ENCODE results near the gene SEPTIN3.

DNA sequence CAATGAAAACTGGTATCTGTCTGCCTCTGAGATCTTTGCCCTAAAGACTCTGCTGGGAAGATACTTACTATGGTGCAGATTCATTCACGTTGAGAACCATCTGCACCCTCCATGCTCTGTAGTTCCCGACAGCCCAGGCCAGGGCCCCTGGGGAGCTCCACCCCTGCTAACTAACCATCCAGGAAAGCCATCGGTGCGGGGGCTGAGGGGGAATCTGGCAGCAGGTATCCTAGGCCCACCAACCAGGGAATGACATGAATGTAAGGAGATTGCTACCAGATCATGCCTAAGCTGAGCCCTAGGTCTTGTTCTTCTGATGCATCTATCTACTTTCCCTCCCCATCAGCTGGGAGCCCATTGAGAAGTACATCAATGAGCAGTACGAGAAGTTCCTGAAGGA lies 18.0 kb downstream of the SEPTIN3 start:
- TF ChIP-seq, protein P1, sequence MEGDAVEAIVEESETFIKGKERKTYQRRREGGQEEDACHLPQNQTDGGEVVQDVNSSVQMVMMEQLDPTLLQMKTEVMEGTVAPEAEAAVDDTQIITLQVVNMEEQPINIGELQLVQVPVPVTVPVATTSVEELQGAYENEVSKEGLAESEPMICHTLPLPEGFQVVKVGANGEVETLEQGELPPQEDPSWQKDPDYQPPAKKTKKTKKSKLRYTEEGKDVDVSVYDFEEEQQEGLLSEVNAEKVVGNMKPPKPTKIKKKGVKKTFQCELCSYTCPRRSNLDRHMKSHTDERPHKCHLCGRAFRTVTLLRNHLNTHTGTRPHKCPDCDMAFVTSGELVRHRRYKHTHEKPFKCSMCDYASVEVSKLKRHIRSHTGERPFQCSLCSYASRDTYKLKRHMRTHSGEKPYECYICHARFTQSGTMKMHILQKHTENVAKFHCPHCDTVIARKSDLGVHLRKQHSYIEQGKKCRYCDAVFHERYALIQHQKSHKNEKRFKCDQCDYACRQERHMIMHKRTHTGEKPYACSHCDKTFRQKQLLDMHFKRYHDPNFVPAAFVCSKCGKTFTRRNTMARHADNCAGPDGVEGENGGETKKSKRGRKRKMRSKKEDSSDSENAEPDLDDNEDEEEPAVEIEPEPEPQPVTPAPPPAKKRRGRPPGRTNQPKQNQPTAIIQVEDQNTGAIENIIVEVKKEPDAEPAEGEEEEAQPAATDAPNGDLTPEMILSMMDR (IDR thresholded peaks at IDR 0.05): no peak
- no peak for TF ChIP-seq TCF7L2 (IDR thresholded peaks at IDR 0.05; ENCODE audit: low read depth, low read length)
- TF ChIP-seq, protein P2, sequence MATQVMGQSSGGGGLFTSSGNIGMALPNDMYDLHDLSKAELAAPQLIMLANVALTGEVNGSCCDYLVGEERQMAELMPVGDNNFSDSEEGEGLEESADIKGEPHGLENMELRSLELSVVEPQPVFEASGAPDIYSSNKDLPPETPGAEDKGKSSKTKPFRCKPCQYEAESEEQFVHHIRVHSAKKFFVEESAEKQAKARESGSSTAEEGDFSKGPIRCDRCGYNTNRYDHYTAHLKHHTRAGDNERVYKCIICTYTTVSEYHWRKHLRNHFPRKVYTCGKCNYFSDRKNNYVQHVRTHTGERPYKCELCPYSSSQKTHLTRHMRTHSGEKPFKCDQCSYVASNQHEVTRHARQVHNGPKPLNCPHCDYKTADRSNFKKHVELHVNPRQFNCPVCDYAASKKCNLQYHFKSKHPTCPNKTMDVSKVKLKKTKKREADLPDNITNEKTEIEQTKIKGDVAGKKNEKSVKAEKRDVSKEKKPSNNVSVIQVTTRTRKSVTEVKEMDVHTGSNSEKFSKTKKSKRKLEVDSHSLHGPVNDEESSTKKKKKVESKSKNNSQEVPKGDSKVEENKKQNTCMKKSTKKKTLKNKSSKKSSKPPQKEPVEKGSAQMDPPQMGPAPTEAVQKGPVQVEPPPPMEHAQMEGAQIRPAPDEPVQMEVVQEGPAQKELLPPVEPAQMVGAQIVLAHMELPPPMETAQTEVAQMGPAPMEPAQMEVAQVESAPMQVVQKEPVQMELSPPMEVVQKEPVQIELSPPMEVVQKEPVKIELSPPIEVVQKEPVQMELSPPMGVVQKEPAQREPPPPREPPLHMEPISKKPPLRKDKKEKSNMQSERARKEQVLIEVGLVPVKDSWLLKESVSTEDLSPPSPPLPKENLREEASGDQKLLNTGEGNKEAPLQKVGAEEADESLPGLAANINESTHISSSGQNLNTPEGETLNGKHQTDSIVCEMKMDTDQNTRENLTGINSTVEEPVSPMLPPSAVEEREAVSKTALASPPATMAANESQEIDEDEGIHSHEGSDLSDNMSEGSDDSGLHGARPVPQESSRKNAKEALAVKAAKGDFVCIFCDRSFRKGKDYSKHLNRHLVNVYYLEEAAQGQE (IDR thresholded peaks at IDR 0.05; ENCODE audit: insufficient read depth in 1 of 2, low read depth in 2 of 2, low read length in 1 of 2): no peak
